HL-60 (cell line): Measurements from ENCODE around the gene SH3GL2.

Experiments
- DNase-seq, 2 experiments: peaks; one replicate each; pipeline ENCODE4 v3.0.0-alpha.2; 2010 to 2020; ENCODE audit warnings: low read depth in 1 of 2, low spot score in 1 of 2
- H3K27ac ChIP-seq: fragments of 250-450 bp; sonication (Bioruptor Pico); replicated peaks from 2 replicates; pipeline ENCODE4 v1.5.1; 2020; ENCODE audit warnings: mild to moderate bottlenecking, moderate library complexity
- H3K27me3 ChIP-seq: fragments of 250-450 bp; sonication (Bioruptor Pico); 2 replicates; pipeline ENCODE4 v1.5.1; 2021; ENCODE audit warnings: mild to moderate bottlenecking, moderate library complexity; ENCODE audit not compliant: insufficient read depth, poor library complexity, severe bottlenecking
- H3K4me3 ChIP-seq: replicated peaks from 2 replicates; pipeline ENCODE4 v1.5.1; 2011; ENCODE audit warnings: mild to moderate bottlenecking, control low read depth, low read length; ENCODE audit not compliant: insufficient read depth
- CTCF ChIP-seq: IDR thresholded peaks from one replicate; pipeline ENCODE4 v1.5.1; 2011; ENCODE audit warnings: low read length, control low read depth, inconsistent platforms; ENCODE audit not compliant: insufficient read depth
- GABPA ChIP-seq: IDR thresholded peaks from 2 replicates; pipeline ENCODE4 v1.6.1; 2012; ENCODE audit warnings: low read depth
- POLR2AphosphoS5 ChIP-seq: IDR thresholded peaks from 2 replicates; pipeline ENCODE4 v1.6.1; 2012; ENCODE audit warnings: low read depth
- REST ChIP-seq: IDR thresholded peaks from 2 replicates; pipeline ENCODE4 v1.6.1; 2012; ENCODE audit warnings: low read depth; ENCODE audit not compliant: insufficient replicate concordance
- SPI1 ChIP-seq: IDR thresholded peaks from 2 replicates; pipeline ENCODE4 v1.6.1; 2012; ENCODE audit warnings: low read depth, mild to moderate bottlenecking, borderline replicate concordance

SH3GL2 gene

GRCh38 chr9:17833846-17834245, 255.0 kb downstream of the SH3GL2 start:
- TF ChIP-seq GABPA (no peak), POLR2AphosphoS5 (no peak)

GRCh38 chr9:17837965-17838364, 259.1 kb downstream of the SH3GL2 start:
- no peak for DNase-seq
- TF ChIP-seq REST (no peak), POLR2AphosphoS5 (no peak), GABPA (no peak), CTCF (no peak), SPI1 (no peak)

More at GRCh38 chr9:17833846-17834245, 255.0 kb downstream of the SH3GL2 start:
- H3K27ac ChIP-seq: no peak overlapping the region
- no peaks in the 10 kb centered on the region for H3K27me3 ChIP-seq
- no peak overlapping the region for H3K4me3 ChIP-seq
- no peak for DNase-seq

GRCh38 chr9:17839776-17840175, 260.9 kb downstream of the SH3GL2 start:
- no peaks in the 10 kb centered on the region for H3K27me3 ChIP-seq
- no peak for DNase-seq
- no peak overlapping the region for H3K4me3 ChIP-seq
- TF ChIP-seq GABPA (no peak), POLR2AphosphoS5 (no peak), REST (no peak), CTCF (no peak), SPI1 (no peak)
- no peak overlapping the region for H3K27ac ChIP-seq

More at GRCh38 chr9:17837965-17838364, 259.1 kb downstream of the SH3GL2 start:
- no peaks in the 10 kb centered on the region for H3K27me3 ChIP-seq
- H3K4me3 ChIP-seq: no peak overlapping the region
- no peak overlapping the region for H3K27ac ChIP-seq

DNA sequence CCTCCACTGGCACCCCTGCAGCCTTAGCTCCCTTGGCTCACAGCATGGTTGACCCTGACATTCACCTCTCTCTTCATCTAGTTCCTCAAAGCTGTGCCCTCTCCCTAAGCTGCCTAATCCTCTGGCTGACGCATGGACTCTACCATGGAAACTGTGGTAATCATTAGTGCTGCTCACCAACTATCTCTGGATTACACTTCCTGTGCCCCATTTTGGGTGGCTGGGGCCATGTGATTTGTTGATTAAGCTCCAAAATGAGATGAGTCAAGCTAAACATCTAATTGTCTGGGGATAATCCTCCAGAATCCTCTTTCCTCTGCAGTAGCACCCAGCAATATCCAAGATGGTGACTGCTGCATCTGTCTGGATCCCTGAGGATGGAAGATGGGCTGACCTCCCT, 264.4 kb downstream of the SH3GL2 start:
- TF ChIP-seq CTCF (no peak), SPI1 (no peak), POLR2AphosphoS5 (no peak), REST (no peak), GABPA (no peak)
- Histone ChIP-seq H3K27me3 (no peaks in the 10 kb centered on the region), H3K4me3 (no peak overlapping the region), H3K27ac (no peak overlapping the region)
- no peak for DNase-seq
